Karpas-422 (cell line): Measurements from ENCODE around the gene SMIM45.

Experiments
- DNase-seq: peaks from one replicate; pipeline ENCODE4 v3.0.0-alpha.2; 2015
- H2AFZ ChIP-seq: fragments of 200-600 bp; sonication (generic); 2 replicates; pipeline ENCODE4 v1.6.1; 2014; ENCODE audit warnings: antibody characterized with exemption, low read length, mixed read lengths
- H3K27ac ChIP-seq: fragments of 200-600 bp; sonication (generic); 2 replicates; pipeline ENCODE4 v1.5.1; 2014; ENCODE audit warnings: mild to moderate bottlenecking, low read length, moderate library complexity
- H3K27me3 ChIP-seq: fragments of 200-600 bp; sonication (generic); 2 replicates; pipeline ENCODE4 v1.6.1; 2014; ENCODE audit warnings: low read length, mixed read lengths
- H3K36me3 ChIP-seq: fragments of 200-600 bp; sonication (generic); 2 replicates; pipeline ENCODE4 v1.6.1; 2014; ENCODE audit warnings: low read length, mixed read lengths; ENCODE audit not compliant: insufficient read depth
- H3K4me1 ChIP-seq: fragments of 200-600 bp; sonication (generic); 2 replicates; pipeline ENCODE4 v1.6.1; 2014; ENCODE audit warnings: mild to moderate bottlenecking, low read length, mixed read lengths
- H3K4me2 ChIP-seq: fragments of 200-600 bp; sonication (generic); 2 replicates; pipeline ENCODE4 v1.6.1; 2014; ENCODE audit warnings: low read length, low read depth, mild to moderate bottlenecking; ENCODE audit not compliant: poor library complexity, severe bottlenecking
- H3K4me3 ChIP-seq: fragments of 200-600 bp; sonication (generic); 2 replicates; pipeline ENCODE4 v1.5.1; 2014; ENCODE audit warnings: mild to moderate bottlenecking, antibody characterized with exemption, low read length, mixed read lengths
- H3K79me2 ChIP-seq: fragments of 200-600 bp; sonication (generic); 2 replicates; pipeline ENCODE4 v1.6.1; 2014; ENCODE audit warnings: mild to moderate bottlenecking, low read length, mixed read lengths
- H3K9ac ChIP-seq: fragments of 200-600 bp; sonication (generic); 2 replicates; pipeline ENCODE4 v1.6.0; 2014; ENCODE audit warnings: low read length
- H3K9me2 ChIP-seq: fragments of 200-600 bp; sonication (generic), shearing (Covaris generic); replicated peaks from 2 replicates; pipeline ENCODE4 v1.6.0; 2014; ENCODE audit warnings: mild to moderate bottlenecking, low read length, moderate library complexity; ENCODE audit not compliant: insufficient read depth
- H3K9me3 ChIP-seq: fragments of 300-700, 200-600 bp; sonication (generic); 2 replicates; pipeline ENCODE4 v1.6.1; 2014; ENCODE audit warnings: low read length, mixed read lengths
- H4K20me1 ChIP-seq: fragments of 200-600 bp; sonication (generic); 2 replicates; pipeline ENCODE4 v1.6.1; 2014; ENCODE audit warnings: mild to moderate bottlenecking, antibody characterized with exemption, low read length, low read depth; ENCODE audit not compliant: insufficient read depth

SMIM45 gene

GRCh38 chr22:41951898-41952474 is at the start of gene SMIM45:
Gene SMIM45 (plus strand): TSS chr22:41952150.
- Histone ChIP-seq H3K9me3 (no peaks in the 10 kb centered on the region), H4K20me1 (no peaks in the 10 kb centered on the region), H3K9me2 (no peaks in the 10 kb centered on the region), H2AFZ (no peak within 1 kb of the TSS), H3K27ac (peak within 1 kb of the TSS; percentile 99), H3K4me3 (peak within 1 kb of the TSS; percentile 63), H3K36me3 (no peaks in the 10 kb centered on the region), H3K9ac (peak within 1 kb of the TSS; percentile 91), H3K4me2 (peak within 1 kb of the TSS; percentile 69), H3K27me3 (no peaks in the 10 kb centered on the region), H3K4me1 (peaks cover 78% of the 10 kb centered on the region), H3K79me2 (no peaks in the 10 kb centered on the region)
- peak; percentile 95 for DNase-seq

- Histone ChIP-seq H3K4me2 (no peak overlapping the region), H3K4me1 (no peaks in the 10 kb centered on the region), H3K27me3 (no peaks in the 10 kb centered on the region), H3K36me3 (peaks cover 28% of the 10 kb centered on the region), H3K9me2 (no peaks in the 10 kb centered on the region), H3K9me3 (no peaks in the 10 kb centered on the region), H3K27ac (no peak overlapping the region), H2AFZ (no peak overlapping the region), H4K20me1 (peaks cover 11% of the 10 kb centered on the region), H3K4me3 (no peak overlapping the region), H3K79me2 (no peaks in the 10 kb centered on the region), H3K9ac (no peak overlapping the region)
- no peak for DNase-seq
These were observed 49.0 kb upstream of the SMIM45 start for GRCh38 chr22:41902932-41903421.

GRCh38 chr22:41904450-41905410 is 47.2 kb upstream of the SMIM45 start:
- Histone ChIP-seq H3K4me1 (no peaks in the 10 kb centered on the region), H4K20me1 (peaks cover 19% of the 10 kb centered on the region), H3K27me3 (no peaks in the 10 kb centered on the region), H3K79me2 (no peaks in the 10 kb centered on the region), H3K36me3 (peaks cover 17% of the 10 kb centered on the region; the same call in 1 of the 2 replicates), H3K27ac (no peak overlapping the region), H3K9ac (no peak overlapping the region), H3K9me3 (no peaks in the 10 kb centered on the region), H3K4me2 (no peak overlapping the region), H3K9me2 (no peaks in the 10 kb centered on the region), H3K4me3 (no peak overlapping the region), H2AFZ (no peak overlapping the region)
- no peak for DNase-seq

GRCh38 chr22:41905411-41906202 is 46.3 kb upstream of the SMIM45 start:
- no peaks in the 10 kb centered on the region for H3K9me2 ChIP-seq
- no peaks in the 10 kb centered on the region for H3K27me3 ChIP-seq
- no peak overlapping the region for H2AFZ ChIP-seq
- H3K27ac ChIP-seq: no peak overlapping the region
- no peak for DNase-seq
- no peak overlapping the region for H3K4me3 ChIP-seq
- no peaks in the 10 kb centered on the region for H3K79me2 ChIP-seq
- H3K4me2 ChIP-seq: no peak overlapping the region
- 0 out of 2 replicates have a peak, but pooled peaks cover 8% of the 10 kb centered on the region for H3K36me3 ChIP-seq
- no peak overlapping the region for H3K9ac ChIP-seq
- H3K9me3 ChIP-seq: no peaks in the 10 kb centered on the region
- peaks cover 19% of the 10 kb centered on the region for H4K20me1 ChIP-seq
- H3K4me1 ChIP-seq: no peaks in the 10 kb centered on the region

GRCh38 chr22:41906822-41907221 is 45.1 kb upstream of the SMIM45 start:
- H3K9ac ChIP-seq: no peak overlapping the region
- no peak overlapping the region for H3K4me3 ChIP-seq
- H2AFZ ChIP-seq: no peak overlapping the region
- H3K79me2 ChIP-seq: no peaks in the 10 kb centered on the region
- H4K20me1 ChIP-seq: peaks cover 20% of the 10 kb centered on the region
- H3K36me3 ChIP-seq: 0 out of 2 replicates have a peak, but pooled peaks cover 6% of the 10 kb centered on the region
- no peaks in the 10 kb centered on the region for H3K27me3 ChIP-seq
- no peaks in the 10 kb centered on the region for H3K9me3 ChIP-seq
- H3K4me2 ChIP-seq: no peak overlapping the region
- H3K27ac ChIP-seq: no peak overlapping the region
- H3K9me2 ChIP-seq: no peaks in the 10 kb centered on the region
- H3K4me1 ChIP-seq: no peaks in the 10 kb centered on the region
- DNase-seq: no peak

GRCh38 chr22:41907436-41908401 is 44.2 kb upstream of the SMIM45 start:
- DNase-seq: no peak
- Histone ChIP-seq H3K4me2 (no peak overlapping the region), H3K9me3 (no peaks in the 10 kb centered on the region), H3K4me1 (no peaks in the 10 kb centered on the region), H3K27ac (no peak overlapping the region), H3K79me2 (no peaks in the 10 kb centered on the region), H3K9ac (no peak overlapping the region), H4K20me1 (peaks cover 27% of the 10 kb centered on the region), H3K9me2 (no peaks in the 10 kb centered on the region), H3K27me3 (no peaks in the 10 kb centered on the region), H3K4me3 (no peak overlapping the region), H3K36me3 (0 out of 2 replicates have a peak, but pooled peaks cover 2% of the 10 kb centered on the region), H2AFZ (no peak overlapping the region)
